ENCODE measurements around the gene GSTM4. TPM values are rescaled to one million over a fixed set of nuclear protein-coding genes. Genes with fewer than 3 reads are reported as not detected.

Gene GSTM4
- total RNA-seq, 1 experiment from 2014 or later: 38.8 TPM

DNA sequence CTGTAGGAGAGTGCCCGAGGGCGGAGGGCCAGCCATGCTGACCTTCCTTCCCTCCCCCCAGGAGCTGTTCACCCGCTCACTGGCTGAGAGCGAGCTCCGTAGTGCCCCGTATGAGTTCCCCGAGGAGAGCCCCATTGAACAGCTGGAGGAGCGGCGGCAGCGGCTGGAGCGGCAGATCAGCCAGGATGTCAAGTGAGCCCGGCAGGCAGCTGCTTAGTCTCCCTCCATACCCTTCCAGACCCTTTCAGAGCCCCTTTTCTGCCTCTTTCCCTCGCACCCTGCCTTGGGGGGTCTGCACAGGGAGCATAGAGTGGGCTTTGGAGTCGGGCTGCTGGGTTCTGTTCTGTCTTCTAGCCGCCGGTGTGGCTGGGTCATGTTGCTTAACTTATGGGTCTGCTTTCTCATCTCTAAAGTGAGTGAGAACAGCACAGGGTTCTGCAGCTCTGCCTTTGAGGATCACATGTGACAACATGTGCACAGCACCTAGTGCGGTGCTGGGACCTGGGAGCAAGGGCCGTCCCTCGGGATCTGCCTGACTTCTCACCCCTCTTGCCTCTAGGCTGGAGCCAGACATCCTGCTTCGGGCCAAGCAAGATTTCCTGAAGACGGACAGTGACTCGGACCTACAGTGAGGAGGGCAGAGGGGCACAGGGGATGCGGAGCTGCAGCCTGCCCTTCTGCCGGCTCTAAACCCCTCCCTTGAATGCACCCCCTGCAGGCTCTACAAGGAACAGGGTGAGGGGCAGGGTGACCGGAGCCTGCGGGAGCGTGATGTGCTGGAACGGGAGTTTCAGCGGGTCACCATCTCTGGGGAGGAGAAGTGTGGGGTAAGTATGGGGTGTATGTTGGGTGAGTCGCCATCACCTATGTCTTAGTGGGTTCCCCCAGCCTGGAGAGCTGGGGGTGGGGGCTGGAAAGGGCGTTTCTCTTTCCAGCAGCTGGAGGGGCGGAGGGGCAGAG, 30.0 kb upstream of the GSTM4 start:
- H3K4me2 ChIP-seq: no peak overlapping the region
- no peak overlapping the region for H3K4me3 ChIP-seq
- peaks cover 10% of the 10 kb centered on the region for H3K4me1 ChIP-seq (replicated peaks; ENCODE audit: insufficient read depth)
- H3K9me2 ChIP-seq (ENCODE audit: insufficient read depth): no peaks in the 10 kb centered on the region
- no peaks in the 10 kb centered on the region for H3K27me3 ChIP-seq (ENCODE audit: insufficient read depth, low read depth)
- POLR2A ChIA-PET (ENCODE audit: unreplicated experiment): interaction anchor here (0.6 kb wide), 1 partner anchor 165 kb away, joined by 3 read pairs; no protein-coding TSS in a partner anchor
- CTCF ChIA-PET: no interaction called here
- BruUV-seq (replicated peaks): no TSS peak
- peaks cover 34% of the 10 kb centered on the region for H4K20me1 ChIP-seq (ENCODE audit: insufficient read depth)
- H3K36me3 ChIP-seq (ENCODE audit: low read depth): peaks cover 25% of the 10 kb centered on the region
- H3F3A ChIP-seq (ENCODE audit: insufficient read depth, low read depth): peaks cover 6% of the 10 kb centered on the region; the same call in 1 of the 2 replicates
- H3K79me2 ChIP-seq (ENCODE audit: low read depth): peaks cover 38% of the 10 kb centered on the region
- intact Hi-C loops (cut with micrococcal nuclease; ENCODE audit: unreplicated experiment): no loop called here
- no peaks in the 10 kb centered on the region for H3K9me3 ChIP-seq (ENCODE audit: insufficient read depth, low read depth)
- DNase-seq: peak in 1 of 2 experiments; percentile 27
- no peak for TF ChIP-seq EZH2 (IDR thresholded peaks at IDR 0.05; ENCODE audit: low read depth)
- TF ChIP-seq, protein P1, sequence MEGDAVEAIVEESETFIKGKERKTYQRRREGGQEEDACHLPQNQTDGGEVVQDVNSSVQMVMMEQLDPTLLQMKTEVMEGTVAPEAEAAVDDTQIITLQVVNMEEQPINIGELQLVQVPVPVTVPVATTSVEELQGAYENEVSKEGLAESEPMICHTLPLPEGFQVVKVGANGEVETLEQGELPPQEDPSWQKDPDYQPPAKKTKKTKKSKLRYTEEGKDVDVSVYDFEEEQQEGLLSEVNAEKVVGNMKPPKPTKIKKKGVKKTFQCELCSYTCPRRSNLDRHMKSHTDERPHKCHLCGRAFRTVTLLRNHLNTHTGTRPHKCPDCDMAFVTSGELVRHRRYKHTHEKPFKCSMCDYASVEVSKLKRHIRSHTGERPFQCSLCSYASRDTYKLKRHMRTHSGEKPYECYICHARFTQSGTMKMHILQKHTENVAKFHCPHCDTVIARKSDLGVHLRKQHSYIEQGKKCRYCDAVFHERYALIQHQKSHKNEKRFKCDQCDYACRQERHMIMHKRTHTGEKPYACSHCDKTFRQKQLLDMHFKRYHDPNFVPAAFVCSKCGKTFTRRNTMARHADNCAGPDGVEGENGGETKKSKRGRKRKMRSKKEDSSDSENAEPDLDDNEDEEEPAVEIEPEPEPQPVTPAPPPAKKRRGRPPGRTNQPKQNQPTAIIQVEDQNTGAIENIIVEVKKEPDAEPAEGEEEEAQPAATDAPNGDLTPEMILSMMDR (conservative IDR thresholded peaks at IDR 0.05): no peak
- no peak overlapping the region for H3K27ac ChIP-seq
- no peak overlapping the region for H2AFZ ChIP-seq

DNA sequence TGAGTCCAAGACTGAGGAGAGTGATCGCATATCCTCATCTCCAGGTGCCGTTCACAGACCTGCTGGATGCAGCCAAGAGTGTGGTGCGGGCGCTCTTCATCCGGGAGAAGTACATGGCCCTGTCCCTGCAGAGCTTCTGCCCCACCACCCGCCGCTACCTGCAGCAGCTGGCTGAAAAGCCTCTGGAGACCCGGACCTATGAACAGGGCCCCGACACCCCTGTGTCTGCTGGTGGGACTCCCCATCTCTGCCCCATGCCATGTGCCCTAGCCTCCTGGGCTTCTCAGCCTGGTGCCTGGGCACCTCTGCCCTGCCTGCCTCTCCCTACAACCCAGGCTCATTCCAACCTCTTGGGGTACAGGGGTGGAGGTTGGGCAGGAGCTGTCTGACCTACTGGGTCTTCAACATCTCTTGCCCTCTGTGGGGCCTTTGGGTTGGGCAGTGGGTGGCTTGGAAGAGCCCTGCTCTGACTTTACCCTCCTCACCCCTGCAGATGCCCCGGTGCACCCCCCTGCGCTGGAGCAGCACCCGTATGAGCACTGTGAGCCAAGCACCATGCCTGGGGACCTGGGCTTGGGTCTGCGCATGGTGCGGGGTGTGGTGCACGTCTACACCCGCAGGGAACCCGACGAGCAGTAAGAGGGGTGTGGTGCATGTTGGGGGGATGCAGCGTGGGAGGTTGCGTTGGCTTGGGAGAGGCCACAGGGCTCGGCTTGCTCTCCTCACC, 29.1 kb upstream of the GSTM4 start:
- DNase-seq: peak in 1 of 2 experiments; percentile 20
- H2AFZ ChIP-seq: no peak overlapping the region
- BruUV-seq (replicated peaks): no TSS peak
- peaks cover 28% of the 10 kb centered on the region for H3K79me2 ChIP-seq (ENCODE audit: low read depth)
- ChIA-PET POLR2A (ENCODE audit: unreplicated experiment) (no interaction called here), CTCF (no interaction called here)
- no peaks in the 10 kb centered on the region for H3K9me2 ChIP-seq (ENCODE audit: insufficient read depth)
- H4K20me1 ChIP-seq (ENCODE audit: insufficient read depth): peaks cover 25% of the 10 kb centered on the region
- intact Hi-C loops (cut with micrococcal nuclease; ENCODE audit: unreplicated experiment): no loop called here
- no peaks in the 10 kb centered on the region for H3K9me3 ChIP-seq (ENCODE audit: insufficient read depth, low read depth)
- peaks cover 5% of the 10 kb centered on the region for H3K4me1 ChIP-seq (replicated peaks; ENCODE audit: insufficient read depth)
- H3F3A ChIP-seq (ENCODE audit: insufficient read depth, low read depth): peaks cover 6% of the 10 kb centered on the region; the same call in 1 of the 2 replicates
- no peak overlapping the region for H3K4me2 ChIP-seq
- TF ChIP-seq, protein P1 (conservative IDR thresholded peaks at IDR 0.05): no peak
- no peak for TF ChIP-seq EZH2 (IDR thresholded peaks at IDR 0.05; ENCODE audit: low read depth)
- no peaks in the 10 kb centered on the region for H3K27me3 ChIP-seq (ENCODE audit: insufficient read depth, low read depth)
- H3K36me3 ChIP-seq (ENCODE audit: low read depth): peaks cover 30% of the 10 kb centered on the region
- H3K27ac ChIP-seq: no peak overlapping the region
- no peak overlapping the region for H3K4me3 ChIP-seq

DNA sequence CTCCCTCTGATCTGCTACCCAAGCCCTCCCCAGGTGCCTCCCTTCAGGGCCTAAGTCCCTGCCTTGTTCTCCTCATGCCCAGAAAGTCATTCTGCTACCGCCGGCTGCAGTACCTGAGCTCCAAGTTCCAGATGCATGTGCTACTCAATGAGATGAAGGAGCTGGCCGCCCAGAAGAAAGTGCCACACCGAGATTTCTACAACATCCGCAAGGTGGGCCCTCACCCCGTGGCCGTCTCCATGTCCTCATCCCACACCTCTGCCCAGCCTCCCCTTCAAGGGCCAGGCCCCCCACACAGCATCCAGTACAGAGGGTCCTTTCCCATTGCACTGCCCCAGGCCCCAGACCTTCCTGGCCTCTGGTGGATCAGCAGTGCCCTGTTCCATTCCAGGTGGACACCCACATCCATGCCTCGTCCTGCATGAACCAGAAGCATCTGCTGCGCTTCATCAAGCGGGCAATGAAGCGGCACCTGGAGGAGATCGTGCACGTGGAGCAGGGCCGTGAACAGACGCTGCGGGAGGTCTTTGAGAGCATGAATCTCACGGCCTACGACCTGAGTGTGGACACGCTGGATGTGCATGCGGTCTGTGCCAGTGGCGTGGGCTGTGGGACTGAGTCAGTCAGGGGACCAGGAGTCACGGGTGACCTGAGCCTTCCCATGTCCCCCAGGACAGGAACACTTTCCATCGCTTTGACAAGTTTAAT, 28.1 kb upstream of the GSTM4 start:
- TF ChIP-seq EZH2 (IDR thresholded peaks at IDR 0.05; ENCODE audit: low read depth): no peak
- TF ChIP-seq, protein P1 (conservative IDR thresholded peaks at IDR 0.05): no peak
- peaks cover 6% of the 10 kb centered on the region; the same call in 1 of the 2 replicates for H3F3A ChIP-seq (ENCODE audit: insufficient read depth, low read depth)
- DNase-seq: peak in 1 of 2 experiments; percentile 5
- intact Hi-C loops (cut with micrococcal nuclease; ENCODE audit: unreplicated experiment): no loop called here
- H3K4me2 ChIP-seq: no peak overlapping the region
- H3K79me2 ChIP-seq (ENCODE audit: low read depth): peaks cover 18% of the 10 kb centered on the region
- no peaks in the 10 kb centered on the region for H3K9me3 ChIP-seq (ENCODE audit: insufficient read depth, low read depth)
- no peaks in the 10 kb centered on the region for H3K4me1 ChIP-seq (replicated peaks; ENCODE audit: insufficient read depth)
- no peak overlapping the region for H3K27ac ChIP-seq
- ChIA-PET POLR2A (ENCODE audit: unreplicated experiment) (no interaction called here), CTCF (no interaction called here)
- H4K20me1 ChIP-seq (ENCODE audit: insufficient read depth): peaks cover 15% of the 10 kb centered on the region
- H2AFZ ChIP-seq: no peak overlapping the region
- no TSS peak for BruUV-seq (replicated peaks)
- no peaks in the 10 kb centered on the region for H3K27me3 ChIP-seq (ENCODE audit: insufficient read depth, low read depth)
- H3K36me3 ChIP-seq (ENCODE audit: low read depth): peaks cover 30% of the 10 kb centered on the region
- H3K4me3 ChIP-seq: no peak overlapping the region
- no peaks in the 10 kb centered on the region for H3K9me2 ChIP-seq (ENCODE audit: insufficient read depth)

Data from PC-9 (cell line).